K562 (cell line): ENCODE data around the gene CDCA4. TPM values are rescaled to one million over a fixed set of nuclear protein-coding genes. Genes with fewer than 3 reads are reported as not detected.

ENCODE experiments used
- HDAC3 ChIP-seq: fragments of 450-650 bp; IDR thresholded peaks from 2 replicates; pipeline ENCODE4 v1.6.1; 2018; ENCODE audit warnings: borderline replicate concordance, mild to moderate bottlenecking, moderate library complexity; ENCODE audit not compliant: partially characterized antibody
- HES1 ChIP-seq: fragments of 450-650 bp; IDR thresholded peaks from 2 replicates; pipeline ENCODE4 v1.6.1; 2016; ENCODE audit warnings: low read depth, mild to moderate bottlenecking, moderate library complexity
- HSF4 ChIP-seq: fragments of 250-450 bp; sonication (Bioruptor Pico); IDR thresholded peaks from 2 replicates; pipeline ENCODE4 v2.1.2; 2022; ENCODE audit warnings: mild to moderate bottlenecking, moderate library complexity, borderline replicate concordance
- POLR2H ChIP-seq: IDR thresholded peaks from 2 replicates; pipeline ENCODE4 v1.6.1; 2016; ENCODE audit warnings: missing genetic modification characterization, low read depth, mild to moderate bottlenecking, control low read depth, missing compliant biosample characterization, moderate library complexity
- RERE ChIP-seq: sonication (generic); formaldehyde crosslinking; IDR thresholded peaks from 2 replicates; pipeline ENCODE4 v1.8.0; 2023; ENCODE audit warnings: missing genetic modification reagents, mild to moderate bottlenecking, borderline replicate concordance
- SMAD1 ChIP-seq: fragments of 150-350 bp; IDR thresholded peaks from 2 replicates; pipeline ENCODE4 v1.6.1; 2014; ENCODE audit warnings: low read length, low read depth; ENCODE audit not compliant: partially characterized antibody
- ZNF407 ChIP-seq: fragments of 450-650 bp; IDR thresholded peaks from 2 replicates; pipeline ENCODE4 v1.6.1; 2016; ENCODE audit warnings: low read depth
- ZNF589 ChIP-seq: fragments of 200-800 bp; sonication (Bioruptor generic); IDR thresholded peaks from 2 replicates; pipeline ENCODE4 v1.6.1; 2016; ENCODE audit warnings: low read depth, missing genetic modification characterization, missing compliant biosample characterization
- ZNF639 ChIP-seq, 2 experiments: fragments of 200-800 bp in 1 of 2; sonication (Bioruptor generic) in 1 of 2; sonication (generic) in 1 of 2; formaldehyde crosslinking in 1 of 2; IDR thresholded peaks in 1 of 2; conservative IDR thresholded peaks in 1 of 2; 2 replicates each; pipeline versions ENCODE4 v1.5.0 to v1.6.1; 2016 to 2020; ENCODE audit warnings: missing compliant biosample characterization in 1 of 2, missing genetic modification characterization in 1 of 2, missing genetic modification reagents in 1 of 2
- polyA plus RNA-seq, 8 experiments: library from polyadenylated mRNA; depleted of rRNA in 4 of 8; stranded (reverse) in 5 of 8; unstranded in 3 of 8; fragments of >200 nt; fragmentation: Nextera tagmentation in 2 of 8; fragmentation: Illumina TruSeq in 1 of 8; extraction: Ambion mirVana in 2 of 8; extraction: Trizol in 1 of 8; gene quantifications; 2 replicates each; pipeline versions ENCODE4 v1.2.1 to v1.2.3, GENCODE V29; 2011 to 2014; ENCODE audit warnings: inconsistent platforms in 1 of 8, missing spikeins in 1 of 8
- total RNA-seq, 7 experiments: library from RNA; depleted of rRNA in 6 of 7; stranded (reverse); fragments of >200 nt in 6 of 7; fragmentation: Illumina TruSeq in 2 of 7; extraction: Trizol in 2 of 7; gene quantifications; 2 replicates each; pipeline versions ENCODE4 v1.2.1 to v1.2.3, GENCODE V29; 2011 to 2021; ENCODE audit warnings: low replicate concordance in 1 of 7

Gene CDCA4
- total and polyA plus RNA-seq, 9 of the 15 experiments (the other 6 are each of a cell fraction or from before 2014, with no cell fraction given): 6.6 to 44.2 (median 23.0) TPM

GRCh38 chr14:104985675-104986486 lies 35.0 kb downstream of the CDCA4 start, which contains the start of gene CLBA1 (continued):
- TF ChIP-seq POLR2H: no peak
- no peak for TF ChIP-seq ZNF407
- no peak for TF ChIP-seq HSF4
- no peak for TF ChIP-seq SMAD1
- TF ChIP-seq ZNF639 (CRISPR knock-in tag; conservative IDR thresholded peaks at IDR 0.05 in 1 of 2, IDR thresholded peaks at IDR 0.05 in 1 of 2): peak in 1 of 2 experiments; percentile 52; a peak in 1 of 4 replicates
- TF ChIP-seq HES1: no peak
- TF ChIP-seq ZNF589: no peak
- no peak for TF ChIP-seq HDAC3
- no peak for TF ChIP-seq RERE (CRISPR knock-in tag)
